ENCODE data around the gene ASB13. TPM values are rescaled to one million over a fixed set of nuclear protein-coding genes. Genes with fewer than 3 reads are reported as not detected.

Gene ASB13
- total and polyA plus RNA-seq, 2 of the 13 experiments (the other 11 are each of a cell fraction or from before 2014, with no cell fraction given): 9.3 to 15.4 TPM

DNA sequence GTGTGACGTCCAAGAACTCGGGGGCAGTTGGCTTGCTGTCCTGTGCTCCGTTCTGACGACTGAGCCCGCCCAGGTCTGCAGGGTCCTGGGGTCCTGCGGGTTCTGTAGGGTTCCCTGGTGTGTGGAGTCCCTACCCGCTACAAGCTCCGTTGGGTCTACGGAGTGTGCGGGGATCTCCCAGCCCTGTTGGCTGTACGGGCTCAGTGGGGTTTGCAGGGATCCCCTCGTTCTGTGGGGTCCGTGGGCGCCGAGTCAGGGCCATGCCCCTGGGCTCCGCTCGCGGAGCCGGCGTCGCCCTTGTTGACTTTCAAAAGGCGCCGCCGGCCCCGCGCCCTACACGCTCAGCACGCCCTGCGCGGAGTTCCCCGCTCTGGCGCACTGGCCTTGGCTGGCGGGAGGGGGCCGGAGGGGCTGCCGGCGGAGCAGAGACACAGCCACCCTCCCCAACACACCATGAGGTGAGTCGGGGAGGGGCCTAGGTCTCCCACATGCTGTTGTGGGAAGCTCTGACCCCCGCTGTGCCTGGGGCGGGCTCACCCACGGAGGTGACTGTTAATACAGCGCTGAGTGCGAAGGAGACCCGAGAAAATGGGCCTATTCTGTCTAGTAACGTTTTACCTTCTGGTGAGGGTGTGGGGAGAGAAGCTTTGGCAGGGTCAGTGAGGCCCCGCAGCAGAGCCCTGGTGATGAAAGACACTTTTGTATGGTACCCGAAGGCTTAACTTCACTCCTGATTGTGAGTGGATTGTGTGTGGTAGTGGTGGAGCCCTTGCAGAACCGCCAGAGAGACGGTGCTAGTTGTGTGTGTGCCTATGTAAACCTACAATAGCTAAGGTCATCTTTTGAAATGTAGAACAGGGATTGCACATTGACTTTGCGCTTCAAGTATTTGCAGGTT lies 26.3 kb upstream of the ASB13 start (continued):
- TF ChIP-seq ZNF878 (CRISPR knock-in tag; IDR thresholded peaks at IDR 0.05): peak; percentile 81; the same call in 1 of the 2 replicates
- no peak for TF ChIP-seq ZNF17 (CRISPR knock-in tag; IDR thresholded peaks at IDR 0.05)
- peak; percentile 96; the same call in 1 of the 2 replicates for TF ChIP-seq MTA1 (CRISPR knock-in tag; IDR thresholded peaks at IDR 0.05; ENCODE audit: borderline replicate concordance)
- 0 out of 2 replicates have a peak, but pooled peaks have one; percentile 30 for TF ChIP-seq ZFYVE20 (CRISPR knock-in tag; IDR thresholded peaks at IDR 0.05; ENCODE audit: borderline replicate concordance, low read depth)
- TF ChIP-seq NONO (IDR thresholded peaks at IDR 0.05): no peak
- TF ChIP-seq NONO (CRISPR knock-in tag; conservative IDR thresholded peaks at IDR 0.05): peak; percentile 91
- TF ChIP-seq, protein P1, sequence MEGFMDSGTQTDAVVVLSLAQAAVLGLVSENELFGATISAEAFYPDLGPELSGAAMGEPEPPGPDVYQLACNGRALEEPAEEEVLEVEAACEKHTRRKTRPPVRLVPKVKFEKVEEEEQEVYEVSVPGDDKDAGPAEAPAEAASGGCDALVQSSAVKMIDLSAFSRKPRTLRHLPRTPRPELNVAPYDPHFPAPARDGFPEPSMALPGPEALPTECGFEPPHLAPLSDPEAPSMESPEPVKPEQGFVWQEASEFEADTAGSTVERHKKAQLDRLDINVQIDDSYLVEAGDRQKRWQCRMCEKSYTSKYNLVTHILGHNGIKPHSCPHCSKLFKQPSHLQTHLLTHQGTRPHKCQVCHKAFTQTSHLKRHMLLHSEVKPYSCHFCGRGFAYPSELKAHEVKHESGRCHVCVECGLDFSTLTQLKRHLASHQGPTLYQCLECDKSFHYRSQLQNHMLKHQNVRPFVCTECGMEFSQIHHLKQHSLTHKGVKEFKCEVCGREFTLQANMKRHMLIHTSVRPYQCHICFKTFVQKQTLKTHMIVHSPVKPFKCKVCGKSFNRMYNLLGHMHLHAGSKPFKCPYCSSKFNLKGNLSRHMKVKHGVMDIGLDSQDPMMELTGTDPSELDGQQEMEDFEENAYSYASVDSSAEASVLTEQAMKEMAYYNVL (CRISPR knock-in tag; IDR thresholded peaks at IDR 0.05; ENCODE audit: borderline replicate concordance): no peak; the same call in 1 of the 2 replicates
- TF ChIP-seq ZNF589 (CRISPR knock-in tag; conservative IDR thresholded peaks at IDR 0.05): 0 out of 2 replicates have a peak, but pooled peaks have one; percentile 59
- no peak for TF ChIP-seq SRSF4 (IDR thresholded peaks at IDR 0.05; ENCODE audit: low read depth, low read length, poor library complexity, severe bottlenecking)
- no peak for TF ChIP-seq SNAPC2 (CRISPR knock-in tag; IDR thresholded peaks at IDR 0.05)
- TF ChIP-seq ZFAT (CRISPR knock-in tag; conservative IDR thresholded peaks at IDR 0.05): no peak
- no peak for TF ChIP-seq KLF13 (CRISPR knock-in tag; IDR thresholded peaks at IDR 0.05)
- peak; percentile 98 for TF ChIP-seq SAFB2 (CRISPR knock-in tag; IDR thresholded peaks at IDR 0.05; ENCODE audit: borderline replicate concordance, low read depth)
- peak; percentile 31 for TF ChIP-seq KDM6A (CRISPR knock-in tag; IDR thresholded peaks at IDR 0.05; ENCODE audit: low read depth)
- peak; percentile 95 for TF ChIP-seq KAT7 (CRISPR knock-in tag; IDR thresholded peaks at IDR 0.05; ENCODE audit: borderline replicate concordance)
- TF ChIP-seq RARG (CRISPR knock-in tag; IDR thresholded peaks at IDR 0.05; ENCODE audit: low read depth): no peak
- TF ChIP-seq ZNF431 (CRISPR knock-in tag; IDR thresholded peaks at IDR 0.05; ENCODE audit: borderline replicate concordance, low read depth): no peak; the same call in 1 of the 2 replicates
- TF ChIP-seq ZNF773 (CRISPR knock-in tag; IDR thresholded peaks at IDR 0.05; ENCODE audit: borderline replicate concordance): no peak; the same call in 1 of the 2 replicates
- TF ChIP-seq, protein P2, sequence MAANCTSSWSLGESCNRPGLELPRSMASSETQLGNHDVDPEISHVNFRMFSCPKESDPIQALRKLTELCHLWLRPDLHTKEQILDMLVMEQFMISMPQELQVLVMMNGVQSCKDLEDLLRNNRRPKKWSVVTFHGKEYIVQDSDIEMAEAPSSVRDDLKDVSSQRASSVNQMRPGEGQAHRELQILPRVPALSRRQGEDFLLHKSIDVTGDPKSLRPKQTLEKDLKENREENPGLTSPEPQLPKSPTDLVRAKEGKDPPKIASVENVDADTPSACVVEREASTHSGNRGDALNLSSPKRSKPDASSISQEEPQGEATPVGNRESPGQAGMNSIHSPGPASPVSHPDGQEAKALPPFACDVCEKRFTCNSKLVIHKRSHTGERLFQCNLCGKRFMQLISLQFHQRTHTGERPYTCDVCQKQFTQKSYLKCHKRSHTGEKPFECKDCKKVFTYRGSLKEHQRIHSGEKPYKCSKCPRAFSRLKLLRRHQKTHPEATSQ (CRISPR knock-in tag; IDR thresholded peaks at IDR 0.05; ENCODE audit: borderline replicate concordance): no peak; the same call in 1 of the 2 replicates
- TF ChIP-seq FOXM1 (CRISPR knock-in tag; IDR thresholded peaks at IDR 0.05): peak; percentile 92; the same call in 1 of the 2 replicates
- no peak for TF ChIP-seq ZNF180 (CRISPR knock-in tag; IDR thresholded peaks at IDR 0.05; ENCODE audit: borderline replicate concordance, low read depth)
- peak; percentile 94 for TF ChIP-seq ZNF772 (CRISPR knock-in tag; IDR thresholded peaks at IDR 0.05)
- TF ChIP-seq PCBP2 (optimal IDR thresholded peaks at IDR 0.05; ENCODE audit: low read depth, low read length, poor library complexity, severe bottlenecking): no peak
- TF ChIP-seq, protein P3, sequence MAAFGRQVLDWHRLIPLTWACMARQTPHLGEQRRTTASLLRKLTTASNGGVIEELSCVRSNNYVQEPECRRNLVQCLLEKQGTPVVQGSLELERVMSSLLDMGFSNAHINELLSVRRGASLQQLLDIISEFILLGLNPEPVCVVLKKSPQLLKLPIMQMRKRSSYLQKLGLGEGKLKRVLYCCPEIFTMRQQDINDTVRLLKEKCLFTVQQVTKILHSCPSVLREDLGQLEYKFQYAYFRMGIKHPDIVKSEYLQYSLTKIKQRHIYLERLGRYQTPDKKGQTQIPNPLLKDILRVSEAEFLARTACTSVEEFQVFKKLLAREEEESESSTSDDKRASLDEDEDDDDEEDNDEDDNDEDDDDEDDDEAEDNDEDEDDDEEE (CRISPR knock-in tag; IDR thresholded peaks at IDR 0.05): no peak; the same call in 1 of the 2 replicates
- no peak for TF ChIP-seq ZEB1 (IDR thresholded peaks at IDR 0.05; ENCODE audit: insufficient replicate concordance, low read depth)
